Effector CD4-positive, alpha-beta T cell (primary cell): ENCODE results near the gene LMO7.

Experiments used
- DNase-seq: peaks from one replicate; pipeline ENCODE4 v3.0.0-alpha.2; 2020

The LMO7 gene

DNA sequence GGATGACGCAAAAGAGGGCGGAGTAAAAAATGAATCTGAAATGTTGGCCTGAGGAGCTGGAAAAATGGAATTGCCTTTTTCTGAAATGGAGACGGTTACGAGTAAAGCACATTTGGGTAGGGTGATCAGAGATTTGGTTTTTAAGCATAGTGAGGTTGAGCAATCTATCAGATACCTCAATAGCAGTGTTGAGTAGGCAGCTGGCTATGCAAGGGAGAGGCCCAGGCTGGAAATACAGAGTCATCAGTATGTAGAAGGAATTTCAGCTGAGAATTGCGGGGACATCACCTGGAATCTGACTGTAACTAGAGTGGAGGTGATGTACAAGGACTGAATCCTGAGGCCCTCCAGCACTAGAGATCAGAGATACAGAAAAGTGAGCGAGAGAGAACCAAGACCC lies 224.8 kb downstream of the LMO7 start:
- no peak for DNase-seq

DNA sequence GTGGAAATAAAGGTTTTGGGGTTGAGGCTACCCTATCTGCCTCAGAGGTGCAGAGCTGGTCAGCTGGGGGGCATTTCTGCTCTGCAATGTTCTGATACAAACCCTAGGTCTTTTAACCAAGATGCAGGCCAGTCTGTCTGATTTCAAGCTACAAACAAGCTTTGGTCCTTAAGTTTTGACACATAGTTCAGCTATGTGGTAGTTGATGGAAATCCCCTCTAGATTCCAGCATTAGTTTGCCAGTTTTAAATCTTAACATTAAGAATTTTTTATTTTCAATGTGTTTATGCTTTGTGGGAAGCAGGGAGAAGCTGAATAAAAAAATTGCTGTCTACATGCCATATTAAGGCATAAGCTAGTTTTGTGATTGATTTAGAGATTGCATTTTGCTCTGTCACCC lies 225.7 kb downstream of the LMO7 start:
- DNase-seq, result no peak

DNA sequence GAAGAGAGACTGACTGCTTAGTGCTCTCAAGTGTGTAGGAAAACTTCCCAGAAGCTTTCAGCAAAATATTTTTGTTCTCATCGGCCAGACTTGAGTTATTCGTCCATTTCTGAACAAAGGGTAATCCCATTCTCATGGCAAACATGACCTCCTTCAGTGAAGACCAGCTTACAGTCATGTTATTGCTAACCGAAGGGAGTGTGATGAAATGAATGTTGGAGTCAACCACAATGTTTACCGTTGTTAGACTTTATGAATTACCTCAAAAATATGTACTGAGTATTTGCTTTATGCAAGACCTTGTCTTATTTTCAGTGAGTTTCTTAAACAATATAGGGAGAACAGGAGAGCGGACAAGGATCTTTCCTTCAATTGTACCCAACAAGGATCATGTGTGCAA lies 228.6 kb downstream of the LMO7 start:
- no peak for DNase-seq

DNA sequence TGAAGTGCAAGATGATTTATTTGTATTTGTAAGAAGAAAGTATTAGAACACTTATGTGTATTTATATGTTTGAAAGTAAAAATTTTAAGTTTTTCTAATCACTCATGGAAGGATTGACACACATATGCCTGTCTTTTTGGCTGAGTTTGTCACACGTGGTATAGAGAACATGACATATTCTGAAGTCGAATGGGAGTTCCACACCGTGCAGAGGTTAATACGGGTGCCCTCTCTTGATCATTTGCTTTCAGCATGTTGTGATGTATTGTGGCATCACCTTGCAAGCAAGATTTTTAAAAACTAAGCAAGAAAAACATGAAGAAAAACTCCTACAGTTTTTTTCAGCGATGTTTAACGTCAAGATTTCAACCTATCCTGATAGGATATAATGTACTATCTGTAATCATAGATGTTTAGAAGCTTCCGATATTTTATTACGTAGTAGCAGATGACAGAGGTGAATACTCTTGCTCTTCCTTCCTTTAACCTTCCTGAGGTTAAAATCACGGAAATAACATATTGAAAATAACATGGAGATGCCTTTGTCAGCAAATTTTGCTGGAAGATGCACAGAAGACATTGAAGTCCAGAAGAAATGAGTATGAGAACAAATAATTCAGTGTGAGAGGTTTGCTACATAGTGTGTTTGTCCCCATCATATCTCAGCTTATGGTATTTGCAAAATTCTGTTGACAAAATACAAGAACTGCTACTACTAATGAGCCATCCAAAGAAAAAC lies 231.4 kb downstream of the LMO7 start:
- DNase-seq, result no peak

DNA sequence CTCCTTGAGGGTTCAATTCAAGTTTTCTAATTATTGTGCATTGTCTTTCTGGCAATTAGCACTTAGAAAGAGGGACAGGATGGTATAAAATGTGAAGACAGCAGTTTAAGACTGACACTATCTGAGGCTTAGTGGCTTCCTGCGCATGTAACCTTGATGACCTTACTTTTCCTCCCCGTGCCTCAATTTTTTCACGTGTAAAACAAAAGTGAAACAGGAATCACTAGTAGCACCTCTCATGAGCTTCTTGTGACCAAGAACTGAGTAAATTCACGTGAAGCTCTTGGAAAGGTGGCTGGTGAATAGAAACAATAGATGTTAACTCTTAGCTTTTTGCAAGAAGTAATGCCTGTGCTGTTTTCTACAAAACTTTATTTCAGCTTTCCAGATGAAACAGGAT lies 233.9 kb downstream of the LMO7 start:
- no peak for DNase-seq

DNA sequence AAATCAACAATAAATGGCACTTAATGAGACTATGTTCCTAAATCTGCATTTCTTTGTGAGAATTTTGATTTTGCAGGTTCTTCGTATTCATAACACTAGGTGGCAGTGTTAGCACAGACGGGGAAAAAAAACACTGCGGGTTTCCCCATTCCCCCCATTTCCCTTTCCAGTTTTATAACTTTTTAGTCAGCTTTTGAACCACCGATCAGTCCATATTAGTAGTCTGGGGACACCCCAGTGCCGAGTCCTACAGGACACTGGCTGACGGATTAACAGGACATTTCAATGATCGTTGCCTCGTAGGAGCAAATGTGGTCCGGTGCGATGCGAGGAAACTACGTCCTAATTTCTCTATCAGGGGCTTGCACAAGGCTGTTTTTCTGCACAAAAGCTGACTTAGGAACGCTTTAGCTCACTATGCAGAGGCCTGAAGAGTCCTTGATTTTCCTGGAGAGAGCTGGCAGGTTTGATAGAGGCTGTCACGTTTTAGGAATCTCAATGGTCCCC lies 234.3 kb downstream of the LMO7 start:
- no peak for DNase-seq

DNA sequence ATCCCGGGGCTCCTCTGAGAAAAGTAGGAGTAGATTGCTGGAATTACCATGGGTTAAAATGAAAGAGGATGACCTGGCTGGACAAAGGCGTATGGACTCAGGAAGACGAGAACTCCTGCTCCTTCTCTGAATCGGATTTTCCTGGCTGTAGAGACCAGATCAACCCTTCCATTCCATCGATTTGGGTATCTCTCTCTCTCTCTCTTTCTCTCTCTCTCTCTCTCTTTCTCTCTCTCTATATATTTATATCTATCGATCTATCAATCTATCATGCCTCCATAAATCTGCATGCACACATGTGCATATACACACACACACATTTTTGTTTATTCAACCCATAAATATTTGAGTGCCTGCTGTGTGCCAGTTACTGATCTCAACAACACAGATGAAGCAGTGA lies 234.9 kb downstream of the LMO7 start:
- DNase-seq, result no peak

DNA sequence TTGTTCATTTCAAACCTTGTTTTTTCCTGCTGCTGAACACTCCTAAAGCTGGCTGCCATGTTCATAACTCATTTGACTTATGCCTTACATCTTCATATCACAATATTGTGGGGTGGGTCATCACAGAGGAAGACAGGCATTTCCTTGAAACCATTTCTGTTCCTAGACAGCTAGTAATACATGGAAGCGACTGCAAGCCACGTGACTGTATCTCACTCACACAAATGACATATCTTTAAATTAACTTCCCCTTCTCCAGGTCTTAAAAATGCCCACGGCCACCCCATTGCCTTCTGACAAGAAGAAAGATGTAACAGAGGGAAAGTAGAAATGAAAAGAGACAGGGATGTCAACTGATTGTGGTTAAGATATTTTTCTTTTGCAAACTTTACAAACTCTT lies 236.8 kb downstream of the LMO7 start:
- no peak for DNase-seq

DNA sequence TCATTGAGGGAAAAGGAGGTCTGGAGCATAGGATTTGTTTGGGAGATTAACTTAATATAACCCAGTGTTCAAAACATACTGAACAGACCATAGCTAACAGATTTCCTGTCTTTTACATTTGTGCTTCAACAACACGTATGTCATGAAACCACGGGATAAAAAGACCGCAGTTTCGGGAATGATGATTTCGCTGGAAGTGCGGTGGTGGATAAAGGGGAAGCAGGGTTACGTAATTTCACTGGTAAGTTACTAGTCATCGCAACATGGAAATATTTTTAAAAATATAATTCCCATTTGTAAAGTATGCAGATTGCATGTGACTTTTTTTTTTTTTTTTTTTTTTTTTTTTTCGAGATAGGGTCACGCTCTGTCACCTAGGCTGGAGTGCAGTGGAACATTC lies 237.4 kb downstream of the LMO7 start:
- DNase-seq, result no peak

DNA sequence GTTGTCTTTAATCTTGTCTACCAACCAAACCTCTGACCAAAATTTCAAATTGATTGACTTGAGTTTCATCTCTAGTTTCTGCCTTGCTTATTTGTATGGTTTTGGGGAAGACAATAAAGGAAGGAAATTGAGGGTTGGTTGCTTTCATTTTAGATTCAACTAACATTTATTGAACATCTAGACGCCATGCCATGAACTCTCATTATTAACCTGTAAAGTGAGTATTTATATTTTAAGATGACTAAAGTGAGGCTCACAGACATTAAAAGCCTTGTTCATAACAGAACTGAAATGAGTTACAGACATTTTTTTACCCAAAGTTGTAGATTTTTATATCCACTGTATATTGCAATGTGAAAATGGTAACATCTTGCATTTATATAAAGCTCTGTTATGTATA lies 239.3 kb downstream of the LMO7 start:
- no peak for DNase-seq

DNA sequence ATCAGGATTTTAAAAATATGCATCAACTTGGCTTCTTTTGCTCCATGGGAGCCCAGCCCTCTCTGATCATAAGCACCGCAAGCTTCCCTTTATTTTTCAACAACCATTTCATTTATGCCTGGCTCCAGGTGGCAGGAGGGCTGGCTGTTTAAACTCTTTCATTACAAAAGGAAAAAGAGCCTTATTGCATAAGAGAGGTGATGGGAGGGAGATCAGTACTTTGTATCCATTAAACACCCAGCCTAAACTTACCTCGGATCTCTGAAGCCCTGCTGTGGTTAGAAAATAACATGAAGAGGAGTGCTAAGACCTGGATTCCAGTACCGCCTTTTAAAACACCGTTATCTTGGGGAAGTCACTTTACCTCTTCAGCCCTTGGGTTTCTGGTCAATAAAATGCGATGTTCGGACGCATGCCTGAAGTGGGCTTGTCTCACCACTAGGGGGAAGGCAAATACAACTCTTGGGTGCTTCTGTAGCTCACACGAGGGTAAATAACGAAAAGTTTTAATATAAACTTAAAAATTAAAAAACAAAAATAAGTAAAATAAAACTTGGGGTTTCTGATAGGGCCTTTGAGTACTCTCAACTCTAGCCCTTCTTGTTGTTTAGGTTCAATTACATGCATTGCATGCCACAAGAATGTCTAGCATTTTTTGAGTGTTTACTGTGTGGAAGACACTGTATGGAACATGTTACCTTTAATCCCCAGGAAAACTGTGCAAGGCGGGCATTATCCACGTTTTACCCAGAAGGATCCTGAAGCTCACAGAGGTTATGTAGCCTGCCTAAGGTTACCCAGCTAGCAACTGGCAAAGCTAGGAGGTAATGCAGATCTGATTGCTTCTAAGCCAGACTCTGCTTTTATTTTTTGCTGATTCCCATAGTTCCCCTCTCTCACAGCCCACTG lies 240.3 kb downstream of the LMO7 start:
- DNase-seq, result peak; percentile 28

DNA sequence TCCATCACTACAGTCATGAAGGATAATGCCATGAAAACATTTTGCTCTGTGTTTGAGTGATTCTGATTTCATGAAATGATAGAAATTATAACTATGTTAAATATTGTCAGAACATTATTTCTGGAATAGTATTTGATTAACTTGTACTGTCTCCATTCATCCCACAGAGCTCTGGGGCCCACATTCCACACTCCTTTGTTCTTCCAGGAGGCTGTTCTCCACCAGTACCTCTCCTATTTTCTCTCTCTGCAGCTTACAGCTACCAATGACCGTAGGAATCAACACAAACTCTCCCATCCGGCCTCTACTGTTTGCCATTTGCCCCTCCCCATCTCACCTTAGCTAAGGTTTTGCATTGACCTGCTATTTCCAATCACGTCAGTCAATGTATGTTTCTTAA lies 240.9 kb downstream of the LMO7 start:
- no peak for DNase-seq

DNA sequence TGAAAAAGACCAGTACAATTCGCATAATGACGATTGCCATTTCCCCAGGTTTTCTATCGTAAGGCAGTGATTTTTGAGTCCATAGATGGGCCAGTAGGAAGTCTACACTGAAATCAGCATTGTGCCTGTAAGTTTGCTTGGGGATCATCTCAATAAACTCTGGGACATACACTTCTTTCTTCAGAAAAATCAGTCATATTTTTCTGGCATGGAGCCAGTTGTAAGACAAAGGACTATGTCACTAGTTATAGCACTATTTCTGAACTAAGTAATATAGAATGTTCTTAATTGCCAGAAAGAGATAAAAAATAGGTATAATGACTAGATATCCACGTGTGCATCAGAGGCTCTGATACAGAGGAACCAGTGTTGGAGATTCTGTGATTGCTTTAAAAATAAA lies 243.5 kb downstream of the LMO7 start:
- no peak for DNase-seq

DNA sequence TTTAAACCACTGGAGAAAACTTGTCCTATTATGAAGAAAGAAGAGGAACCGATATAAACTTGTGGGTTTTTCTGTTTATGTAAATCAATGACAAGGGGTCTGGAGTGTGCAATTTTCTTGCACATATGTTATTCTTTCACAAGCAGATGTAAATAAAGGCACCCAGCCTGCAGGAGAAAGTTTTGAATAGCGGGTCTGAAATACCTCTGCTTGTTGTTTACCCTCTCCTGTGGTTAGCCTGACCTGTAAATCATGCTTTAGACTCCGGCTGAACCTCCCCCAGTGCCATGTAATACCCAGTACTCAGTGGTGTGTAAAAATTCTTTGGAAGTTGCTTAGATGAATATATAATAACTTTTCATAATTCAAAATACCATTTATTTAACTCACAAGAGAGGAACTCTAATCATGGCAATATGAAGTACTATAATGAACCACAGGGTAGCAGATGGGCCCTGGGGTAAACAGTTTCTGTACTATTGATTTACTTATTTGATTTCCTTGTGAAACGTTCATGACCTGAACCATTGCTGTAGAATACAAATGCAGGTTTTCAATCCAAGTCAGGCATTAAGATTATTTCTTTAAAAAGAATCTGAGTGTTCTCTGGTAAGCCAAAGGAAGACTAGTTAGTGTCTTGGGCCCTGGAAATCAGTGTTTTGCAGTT lies 245.1 kb downstream of the LMO7 start:
- DNase-seq, result no peak

DNA sequence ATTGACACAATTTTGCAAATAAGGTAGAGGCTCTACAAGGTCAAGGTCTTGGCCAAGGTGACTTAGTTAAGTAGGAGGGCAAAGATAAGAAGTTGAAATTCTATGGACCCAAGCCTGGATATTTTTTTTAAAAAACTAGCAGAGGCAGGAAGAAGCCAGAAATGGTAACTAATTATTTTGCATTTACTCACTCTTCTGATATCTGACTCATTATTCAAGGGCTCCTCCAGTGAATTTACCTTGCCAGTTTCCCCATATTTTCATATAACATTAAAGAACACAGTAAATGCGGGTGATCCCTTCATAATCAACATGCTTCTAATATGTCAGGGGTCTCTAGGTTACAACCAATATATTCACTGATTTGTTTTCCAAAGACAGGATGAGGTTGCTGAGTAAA lies 246.1 kb downstream of the LMO7 start:
- DNase-seq, result no peak

DNA sequence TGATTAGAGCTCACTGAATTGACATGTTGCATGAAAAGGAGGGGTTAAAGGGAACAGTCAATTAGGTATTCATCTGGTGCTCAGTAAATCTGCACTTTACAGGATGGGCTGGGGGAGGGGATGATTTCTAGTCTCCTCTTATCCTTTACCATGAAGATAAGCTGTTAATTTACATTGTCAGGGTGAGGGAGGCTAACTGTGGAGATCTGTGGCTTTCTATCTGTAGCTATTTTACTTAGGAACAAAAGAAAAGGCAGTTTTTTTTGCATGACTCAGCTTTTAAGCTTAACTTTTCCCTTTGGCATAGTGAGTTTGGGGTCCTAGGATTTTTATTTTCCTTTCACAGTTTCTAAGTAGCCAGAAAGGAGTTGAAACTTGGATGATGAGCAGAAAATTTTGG lies 253.3 kb downstream of the LMO7 start:
- DNase-seq, result no peak

DNA sequence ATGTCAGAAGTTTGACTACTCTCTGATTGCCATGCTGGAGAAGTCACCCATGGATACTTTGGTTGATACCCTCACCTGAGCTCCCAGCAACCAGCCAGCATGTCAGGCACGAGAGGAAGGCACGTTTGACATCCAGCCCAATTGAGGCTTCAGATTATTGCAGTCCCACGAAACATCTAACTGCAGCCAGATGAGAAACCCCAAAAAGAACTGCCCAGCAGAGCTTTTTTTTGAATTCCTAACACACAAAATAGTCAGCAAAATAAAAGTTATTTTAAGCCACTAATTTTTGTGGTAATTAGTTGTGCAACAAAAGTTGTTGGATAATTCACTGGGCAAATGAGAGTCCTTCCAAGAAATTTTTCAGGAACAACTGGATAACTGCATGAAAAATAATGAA lies 259.0 kb downstream of the LMO7 start:
- no peak for DNase-seq

DNA sequence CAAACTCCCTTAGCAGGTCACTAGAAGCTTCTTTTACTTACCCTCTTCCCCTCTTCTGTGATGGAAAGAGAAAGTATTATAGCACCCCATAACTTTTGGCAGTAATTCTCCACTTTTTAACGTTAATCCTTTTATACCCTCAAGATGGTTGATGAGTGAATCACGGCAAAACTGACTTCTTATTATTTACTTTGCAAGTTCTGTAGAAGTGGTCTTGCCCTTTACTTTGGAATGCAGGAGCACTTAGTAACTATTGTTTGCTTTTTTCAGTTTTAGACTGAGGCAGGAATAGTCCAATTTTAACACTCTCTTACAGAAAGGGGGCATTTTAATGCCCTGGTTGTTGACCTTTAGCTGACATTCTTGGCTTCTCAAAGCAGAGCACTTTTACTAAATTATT lies 260.1 kb downstream of the LMO7 start:
- no peak for DNase-seq

DNA sequence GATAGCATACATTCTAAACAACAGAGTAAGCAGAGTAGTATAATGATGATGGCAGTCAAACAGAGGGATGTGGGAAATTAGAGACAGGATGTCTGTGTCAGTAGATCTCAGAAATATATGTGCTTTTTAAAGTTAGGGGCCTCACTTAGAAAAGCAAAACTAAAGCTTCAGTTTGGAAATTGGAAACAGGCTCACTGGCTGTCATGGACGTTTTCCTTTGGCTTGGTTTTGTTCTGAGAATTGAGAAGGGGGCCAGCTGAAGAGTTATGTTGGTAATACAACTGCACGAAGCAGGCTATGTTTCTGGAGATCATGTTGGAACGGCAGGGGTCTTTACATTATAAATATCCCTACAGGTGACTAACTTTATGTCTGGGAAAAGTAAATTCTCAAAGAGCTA lies 261.3 kb downstream of the LMO7 start:
- DNase-seq, result no peak

DNA sequence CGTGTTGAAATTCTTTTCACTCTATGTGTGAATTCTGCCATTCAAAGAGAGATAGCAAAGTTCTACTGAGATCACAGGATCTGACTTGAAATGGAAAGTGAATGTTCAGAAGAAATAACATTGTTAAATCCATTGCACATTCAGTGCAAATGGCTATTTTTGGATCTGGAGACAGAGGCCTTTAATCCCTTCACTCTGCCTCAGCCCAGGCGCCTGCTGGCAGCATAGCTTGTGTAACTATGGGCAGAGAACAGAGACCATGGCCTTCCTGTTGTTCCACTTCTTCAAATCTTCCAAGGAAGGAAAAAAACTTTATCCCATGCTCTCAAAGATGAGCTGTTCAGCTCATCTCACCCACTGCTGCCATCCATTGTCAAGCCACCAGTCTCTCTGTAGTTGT lies 265.4 kb downstream of the LMO7 start:
- no peak for DNase-seq

DNA sequence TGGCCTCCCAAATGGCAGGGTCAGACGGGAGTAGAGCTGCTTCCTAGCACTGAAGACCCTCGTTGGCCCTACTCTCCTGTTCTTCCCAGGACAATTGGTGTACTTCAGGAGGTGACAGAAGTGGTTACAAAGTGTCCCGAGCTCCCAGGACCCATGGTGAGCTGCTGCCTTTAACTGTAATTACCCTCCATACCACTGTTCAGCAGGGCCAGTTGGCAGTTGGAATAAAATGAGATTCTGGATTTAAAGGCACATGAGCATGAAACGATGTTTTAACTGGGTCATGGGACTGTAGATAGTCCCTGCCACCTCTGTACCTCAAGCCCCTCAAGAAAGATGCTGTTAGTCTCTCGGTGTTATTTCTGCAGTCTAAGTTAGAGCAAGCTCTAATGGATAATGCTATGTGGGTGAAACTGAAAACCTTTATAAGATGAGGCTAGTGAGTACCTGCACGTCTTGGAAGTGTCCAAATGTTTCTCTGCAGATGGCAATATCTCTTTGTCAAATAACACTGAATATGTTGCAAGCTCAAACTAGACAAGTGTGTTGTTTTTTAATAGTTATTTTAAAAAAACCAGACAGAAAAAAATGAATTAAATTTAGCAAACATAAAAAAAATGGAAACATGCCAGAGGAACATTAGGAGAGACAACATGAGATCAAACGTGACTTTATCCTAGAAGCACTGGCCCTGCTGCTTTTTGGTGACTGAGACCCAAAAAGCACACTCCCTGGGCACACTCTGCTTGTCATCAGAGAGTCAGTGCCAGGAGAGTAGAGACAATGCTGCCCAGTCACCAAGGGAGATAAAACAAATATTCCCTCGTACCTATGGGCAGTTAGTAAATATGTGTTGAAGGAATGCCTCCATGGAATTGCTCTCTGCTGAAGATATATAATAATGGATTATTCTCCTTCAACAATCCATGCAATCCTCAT lies 266.3 kb downstream of the LMO7 start:
- no peak for DNase-seq

DNA sequence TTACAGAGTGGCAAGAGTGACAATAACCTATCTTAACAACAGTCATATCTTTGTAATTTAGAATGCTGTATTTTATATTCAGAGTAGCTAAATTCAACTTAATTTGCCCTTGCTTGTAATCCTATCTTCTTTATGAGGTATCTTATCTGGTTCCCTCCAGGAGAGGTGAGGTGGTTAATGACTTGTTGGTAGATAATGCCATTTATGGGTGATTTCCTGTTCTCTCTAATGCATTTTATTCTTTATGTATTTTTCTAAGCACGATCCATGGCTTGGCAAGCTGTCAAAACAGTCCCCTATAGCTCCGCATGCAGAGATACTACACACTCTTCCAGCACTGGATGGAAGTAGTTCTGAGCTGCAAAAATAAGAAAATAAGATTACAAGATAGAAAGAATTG lies 267.9 kb downstream of the LMO7 start:
- DNase-seq, result no peak

DNA sequence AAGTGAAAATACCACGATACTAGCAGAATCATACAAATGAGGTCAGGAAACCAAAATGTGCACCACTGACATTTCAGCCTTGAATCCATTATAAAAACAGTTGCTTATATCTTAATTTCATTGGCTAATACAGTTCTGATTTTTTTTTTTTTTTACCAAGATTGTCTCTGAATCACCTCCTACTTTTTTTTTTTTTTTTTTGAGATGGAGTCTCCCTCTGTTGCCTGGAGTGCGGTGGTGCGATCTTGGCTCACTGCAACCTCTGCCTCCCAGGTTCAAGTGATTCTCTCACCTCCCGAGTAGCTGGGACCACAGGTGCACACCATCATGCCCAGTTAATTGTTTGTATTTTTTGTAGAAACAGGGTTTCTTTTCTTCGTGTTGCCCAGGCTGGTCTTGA lies 270.2 kb downstream of the LMO7 start:
- no peak for DNase-seq
